K562 (cell line): ENCODE results near the gene PRRX1.

Experiments
- CHD4 ChIP-seq: fragments of 200-600 bp; sonication (generic); IDR thresholded peaks from 3 replicates; pipeline ENCODE4 v1.6.1; 2012; ENCODE audit warnings: low read depth, mild to moderate bottlenecking, mixed read lengths, low read length, inconsistent platforms; ENCODE audit not compliant: insufficient read depth, insufficient replicate concordance, poor library complexity, severe bottlenecking
- CTCF ChIP-seq, 3 experiments: IDR thresholded peaks in 2 of 3; conservative IDR thresholded peaks in 1 of 3; 2 replicates each; pipeline ENCODE4 v1.5.1; 2011 to 2012; ENCODE audit warnings: low read length in 3 of 3, mild to moderate bottlenecking in 3 of 3, control low read depth in 2 of 3, improper control_type of control experiment in 1 of 3, inconsistent platforms in 1 of 3, low read depth in 1 of 3, mixed read lengths in 1 of 3, moderate library complexity in 1 of 3; ENCODE audit not compliant: insufficient read depth in 2 of 3
- FUS ChIP-seq: fragments of 200-400 bp; formaldehyde crosslinking; optimal IDR thresholded peaks from 2 replicates; pipeline ENCODE3; 2017; ENCODE audit warnings: low read depth, low read length
- KAT8 ChIP-seq: fragments of 450-650 bp; IDR thresholded peaks from 2 replicates; pipeline ENCODE4 v1.6.1; 2016; ENCODE audit warnings: low read depth, mild to moderate bottlenecking
- MYC ChIP-seq, 2 experiments: fragments of 250-450 bp in 1 of 2; sonication (Bioruptor Pico) in 1 of 2; IDR thresholded peaks; 2 replicates each; pipeline versions ENCODE4 v1.5.1 to v1.6.1; 2012 to 2021; ENCODE audit warnings: low read depth in 2 of 2, borderline replicate concordance in 1 of 2, improper control_type of control experiment in 1 of 2, low read length in 1 of 2, mild to moderate bottlenecking in 1 of 2, moderate library complexity in 1 of 2
- NR2C2 ChIP-seq, 2 experiments: fragments of 200-800 bp in 1 of 2; sonication (Bioruptor generic) in 1 of 2; sonication (generic) in 1 of 2; formaldehyde crosslinking in 1 of 2; IDR thresholded peaks; 2 replicates each; pipeline versions ENCODE4 v1.6.1 to v1.8.0; 2016 to 2022; ENCODE audit warnings: mild to moderate bottlenecking in 1 of 2, missing compliant biosample characterization in 1 of 2, missing genetic modification characterization in 1 of 2, missing genetic modification reagents in 1 of 2
- POLR2A ChIP-seq: fragments of 450-650 bp; conservative IDR thresholded peaks from 2 replicates; pipeline ENCODE4 v1.6.1; 2016
- RAD21 ChIP-seq, 2 experiments: fragments of 250-450 bp in 1 of 2; fragments of 450-650 bp in 1 of 2; sonication (Bioruptor Pico) in 1 of 2; formaldehyde crosslinking in 1 of 2; IDR thresholded peaks in 1 of 2; conservative IDR thresholded peaks in 1 of 2; 2 replicates each; pipeline versions ENCODE4 v1.4.0 to v1.8.0; 2020 to 2022; ENCODE audit warnings: mild to moderate bottlenecking in 2 of 2, moderate library complexity in 1 of 2
- SMAD1 ChIP-seq: fragments of 150-350 bp; IDR thresholded peaks from 2 replicates; pipeline ENCODE4 v1.6.1; 2014; ENCODE audit warnings: low read length, low read depth; ENCODE audit not compliant: partially characterized antibody
- TAF7 ChIP-seq: fragments of 450-650 bp; IDR thresholded peaks from 2 replicates; pipeline ENCODE4 v1.6.1; 2016; ENCODE audit warnings: missing genetic modification characterization, missing compliant biosample characterization
- ZNF584 ChIP-seq: fragments of 200-800 bp; sonication (Bioruptor generic); IDR thresholded peaks from 2 replicates; pipeline ENCODE4 v1.6.1; 2016; ENCODE audit warnings: low read depth, mild to moderate bottlenecking, missing genetic modification characterization, missing compliant biosample characterization
- ZNF589 ChIP-seq: fragments of 200-800 bp; sonication (Bioruptor generic); IDR thresholded peaks from 2 replicates; pipeline ENCODE4 v1.6.1; 2016; ENCODE audit warnings: low read depth, missing genetic modification characterization, missing compliant biosample characterization
- ZNF707 ChIP-seq: fragments of 250-450 bp; sonication (Bioruptor Pico); conservative IDR thresholded peaks from 2 replicates; pipeline ENCODE4 v1.8.0; 2022; ENCODE audit warnings: inconsistent platforms, mild to moderate bottlenecking, moderate library complexity

- TF ChIP-seq KAT8 (no peak), CHD4 (no peak), SMAD1 (no peak), RAD21 (CRISPR knock-in tag; conservative IDR thresholded peaks at IDR 0.05 in 1 of 2, IDR thresholded peaks at IDR 0.05 in 1 of 2) (no peak), MYC (IDR thresholded peaks at IDR 0.05; ENCODE audit: low read depth, low read length) (no peak), MYC (CRISPR knock-in tag; IDR thresholded peaks at IDR 0.05; ENCODE audit: borderline replicate concordance, low read depth) (no peak), CTCF (IDR thresholded peaks at IDR 0.05 in 2 of 3, conservative IDR thresholded peaks at IDR 0.05 in 1 of 3; ENCODE audit: insufficient read depth in 2 of 3, low read depth in 1 of 3, low read length in 3 of 3) (no peak), ZNF589 (CRISPR knock-in tag) (no peak), ZNF707 (CRISPR knock-in tag) (no peak), TAF7 (tag) (no peak), NR2C2 (CRISPR knock-in tag; IDR thresholded peaks at IDR 0.05) (no peak), NR2C2 (tag; IDR thresholded peaks at IDR 0.05) (no peak), POLR2A (no peak), FUS (no peak), ZNF584 (CRISPR knock-in tag) (no peak)
Observed at GRCh38 chr1:170768929-170769328, 105.0 kb downstream of the PRRX1 start.
